GM12878 (cell line): ENCODE results near the gene SCYGR5. TPM values are rescaled to one million over a fixed set of nuclear protein-coding genes. Genes with fewer than 3 reads are reported as not detected.

Source experiments
- ATAC-seq: fragments of 200-7000 bp; cut with Tn5 transposase; 3 replicates; pipeline ENCODE4 v1.9.1; 2020; ENCODE audit warnings: mild to moderate bottlenecking, moderate library complexity
- BruUV-seq: library from RNA; stranded (reverse); fragments of 400-500 nt; replicated peaks from 2 replicates; lab custom pipeline; 2021; lab: Mats Ljungman, UMichigan
- CTCF ChIA-PET: fragments of 300-600 bp; sonication (Branson Sonifier 250); formaldehyde crosslinking; extraction: SDS; loops from one replicate; lab custom pipeline; 2021; ENCODE audit warnings: inconsistent platforms; lab: Yijun Ruan, JAX
- POLR2A ChIA-PET: fragments of 350-600 bp; formaldehyde crosslinking; extraction: SDS; loops from one replicate; lab custom pipeline; 2021; ENCODE audit warnings: inconsistent platforms; lab: Charles Lee
- RAD21 ChIA-PET: fragments of 300-600 bp; sonication (Branson Sonifier 250); formaldehyde crosslinking; loops from one replicate; lab custom pipeline; 2023; ENCODE audit warnings: antibody characterized with exemption; ENCODE audit not compliant: unreplicated experiment; lab: Charles Lee
- SMC1A ChIA-PET: fragments of 300-600 bp; sonication (Branson Sonifier 250); formaldehyde crosslinking; loops from one replicate; lab custom pipeline; 2023; ENCODE audit not compliant: unreplicated experiment, uncharacterized antibody; lab: Charles Lee
- DNase-seq: peaks from one replicate; pipeline ENCODE4 v3.0.0-alpha.2; 2011; ENCODE audit warnings: low read depth, low spot score
- FAIRE-seq: peaks from 3 replicates; lab custom pipeline; 2011; peaks lifted over from hg19 to GRCh38; lab: Jason Lieb, UNC
- H2AFZ ChIP-seq: 2 replicates; pipeline ENCODE4 v1.6.0; 2011; ENCODE audit warnings: low read depth, low read length, control low read depth; ENCODE audit not compliant: control insufficient read depth
- H3K27ac ChIP-seq: 2 replicates; pipeline ENCODE4 v1.5.1; 2011; ENCODE audit warnings: control low read depth; ENCODE audit not compliant: control insufficient read depth, insufficient read depth
- H3K27me3 ChIP-seq, 2 experiments: replicated peaks in 1 of 2; 2 replicates each; pipeline versions ENCODE4 v1.6.0 to v1.6.1; 2011; ENCODE audit warnings: low read length in 1 of 2; ENCODE audit not compliant: control insufficient read depth in 2 of 2, insufficient read depth in 2 of 2
- H3K36me3 ChIP-seq, 2 experiments: 2 replicates each; pipeline ENCODE4 v1.5.1; 2011; ENCODE audit warnings: low read length in 1 of 2; ENCODE audit not compliant: control insufficient read depth in 2 of 2, insufficient read depth in 2 of 2
- H3K4me1 ChIP-seq: 2 replicates; pipeline ENCODE4 v1.6.1; 2011; ENCODE audit warnings: mild to moderate bottlenecking, low read length, moderate library complexity, mixed read lengths; ENCODE audit not compliant: control insufficient read depth, insufficient read depth
- H3K4me2 ChIP-seq: 2 replicates; pipeline ENCODE4 v1.6.0; 2011; ENCODE audit warnings: control low read depth; ENCODE audit not compliant: control insufficient read depth, insufficient read depth
- H3K4me3 ChIP-seq: fragments of 200-600 bp; sonication (generic); 2 replicates; pipeline ENCODE4 v1.5.1; 2016
- H3K79me2 ChIP-seq: 2 replicates; pipeline ENCODE4 v1.6.0; 2011; ENCODE audit warnings: low read length; ENCODE audit not compliant: control insufficient read depth, insufficient read depth
- H3K9ac ChIP-seq: 2 replicates; pipeline ENCODE4 v1.8.0; 2011; ENCODE audit warnings: low read length, control low read depth, mixed read lengths; ENCODE audit not compliant: control insufficient read depth, insufficient read depth
- H3K9me3 ChIP-seq: replicated peaks from 3 replicates; pipeline ENCODE4 v1.5.1; 2011; ENCODE audit warnings: mild to moderate bottlenecking, low read length; ENCODE audit not compliant: control insufficient read depth, insufficient read depth
- H4K20me1 ChIP-seq: 2 replicates; pipeline ENCODE4 v1.6.0; 2011; ENCODE audit not compliant: control insufficient read depth, insufficient read depth
- CHD4 ChIP-seq: fragments of 200-600 bp; sonication (generic); IDR thresholded peaks from 2 replicates; pipeline ENCODE4 v1.6.1; 2016; ENCODE audit warnings: mild to moderate bottlenecking
- FOXM1 ChIP-seq: IDR thresholded peaks from 2 replicates; pipeline ENCODE4 v1.6.1; 2012; ENCODE audit warnings: low read depth, mild to moderate bottlenecking, inconsistent platforms, low read length, moderate library complexity
- HCFC1 ChIP-seq: fragments of 150-350 bp; IDR thresholded peaks from 2 replicates; pipeline ENCODE4 v1.6.1; 2014; ENCODE audit warnings: low read length
- IRF5 ChIP-seq: fragments of 450-650 bp; IDR thresholded peaks from 2 replicates; pipeline ENCODE4 v1.6.1; 2017; ENCODE audit warnings: borderline replicate concordance
- PKNOX1 ChIP-seq: fragments of 450-650 bp; IDR thresholded peaks from 2 replicates; pipeline ENCODE4 v1.6.1; 2016; ENCODE audit warnings: mild to moderate bottlenecking
- RUNX3 ChIP-seq: IDR thresholded peaks from 2 replicates; pipeline ENCODE4 v1.6.1; 2012; ENCODE audit warnings: low read length, inconsistent platforms
- SMAD1 ChIP-seq: fragments of 450-650 bp; IDR thresholded peaks from 2 replicates; pipeline ENCODE4 v1.6.1; 2018; ENCODE audit warnings: mild to moderate bottlenecking, low read depth; ENCODE audit not compliant: partially characterized antibody
- TCF12 ChIP-seq: IDR thresholded peaks from 2 replicates; pipeline ENCODE4 v1.6.1; 2011; ENCODE audit warnings: low read depth, mild to moderate bottlenecking, low read length
- YBX1 ChIP-seq: fragments of 450-650 bp; IDR thresholded peaks from 2 replicates; pipeline ENCODE4 v1.6.1; 2016; ENCODE audit warnings: antibody characterized with exemption
- ZNF217 ChIP-seq: fragments of 450-650 bp; IDR thresholded peaks from 2 replicates; pipeline ENCODE4 v1.6.1; 2017; ENCODE audit warnings: antibody characterized with exemption, mild to moderate bottlenecking
- WGBS: methylation state at CpG from one replicate; pipeline ENCODE4 v1.1.6; 2016; ENCODE audit warnings: low lambda C conversion rate; ENCODE audit not compliant: insufficient replicate concordance, insufficient coverage; ENCODE audit errors: missing lambda C conversion rate; 5-methylcytosine and 5-hydroxymethylcytosine counted together
- in situ Hi-C: fragments of 300-500 bp; cut with MboI; formaldehyde crosslinking; loops from 9 replicates; pipeline ENCODE4 v1.14.3; 2018; ENCODE audit warnings: mixed read lengths
- intact Hi-C: fragments of 100-400 bp; cut with micrococcal nuclease; formaldehyde crosslinking; loops from one replicate; pipeline ENCODE4 v1.14.2; 2022; ENCODE audit not compliant: unreplicated experiment
- polyA plus RNA-seq, 11 experiments: library from polyadenylated mRNA; depleted of rRNA in 4 of 11; unstranded in 6 of 11; stranded (reverse) in 5 of 11; fragments of >200 nt; fragmentation: Nextera tagmentation in 4 of 11; fragmentation: Illumina TruSeq in 1 of 11; extraction: Ambion mirVana in 4 of 11; extraction: Trizol in 1 of 11; gene quantifications; 1 replicate in 1 of 11; 2 replicates in 10 of 11; pipeline versions ENCODE4 v1.2.1 to v1.2.3, GENCODE V29; 2011 to 2016; ENCODE audit warnings: inconsistent platforms in 2 of 11, missing spikeins in 2 of 11, low read depth in 1 of 11
- total RNA-seq, 4 experiments: library from RNA; depleted of rRNA in 3 of 4; stranded (reverse); fragments of >200 nt in 3 of 4; fragmentation: Illumina TruSeq in 1 of 4; extraction: Trizol in 1 of 4; gene quantifications; 2 replicates each; pipeline versions ENCODE4 v1.2.1 to v1.2.3, GENCODE V29; 2013 to 2021

The SCYGR5 gene
- total and polyA plus RNA-seq, 10 of the 15 experiments (the other 5 are each of a cell fraction or from before 2014, with no cell fraction given): not detected

- no TSS peak for BruUV-seq
- POLR2A ChIA-PET: no interaction called here
These were observed 41.2 kb upstream of the SCYGR5 start for GRCh38 chr2:227625420-227625819.

GRCh38 chr2:227626580-227627151, 39.9 kb upstream of the SCYGR5 start:
- Histone ChIP-seq H3K79me2 (no peaks in the 10 kb centered on the region), H3K9ac (no peak overlapping the region), H4K20me1 (no peaks in the 10 kb centered on the region), H2AFZ (no peak overlapping the region), H3K4me1 (no peaks in the 10 kb centered on the region), H3K36me3 (no peaks in the 10 kb centered on the region), H3K9me3 (no peaks in the 10 kb centered on the region), H3K27me3 (no peaks in the 10 kb centered on the region), H3K27ac (no peak overlapping the region), H3K4me3 (no peak overlapping the region), H3K4me2 (no peak overlapping the region)
- no peak for DNase-seq
- ATAC-seq: no peak; the same call in 2 of the 3 replicates
- in situ Hi-C loops (no loop called here), intact Hi-C loops (no loop called here)
- ChIA-PET CTCF (interaction anchor here (1.0 to 1.6 kb wide), 2 partner anchors 221 to 234 kb away, joined by 3 to 4 read pairs; no protein-coding TSS in a partner anchor), POLR2A (interaction anchor here (0.5 kb wide), 1 partner anchor 288 kb away, joined by 5 read pairs; no protein-coding TSS in a partner anchor), SMC1A (no interaction called here), RAD21 (no interaction called here)
- no peak for FAIRE-seq
- no TSS peak for BruUV-seq
- 86% methylated on average over 10 of the region's 10 CpGs for WGBS
- TF ChIP-seq RUNX3 (no peak), TCF12 (no peak), YBX1 (no peak), HCFC1 (no peak), CHD4 (no peak), PKNOX1 (no peak), IRF5 (no peak), ZNF217 (no peak)

More at GRCh38 chr2:227625420-227625819, 41.2 kb upstream of the SCYGR5 start:
- no peaks in the 10 kb centered on the region for H3K9me3 ChIP-seq
- no peak overlapping the region for H3K4me3 ChIP-seq
- TF ChIP-seq FOXM1: no peak
- TF ChIP-seq SMAD1: no peak
- ChIA-PET CTCF (interaction anchor here (1.6 kb wide), 1 partner anchor 219 kb away, joined by 4 read pairs; no protein-coding TSS in a partner anchor), RAD21 (interaction anchor here (0.5 kb wide), 1 partner anchor 222 kb away, joined by 3 read pairs; no protein-coding TSS in a partner anchor), SMC1A (no interaction called here)
- 36% methylated on average over 2 of the region's 2 CpGs for WGBS
- in situ Hi-C loops (no loop called here), intact Hi-C loops (no loop called here)
- no peaks in the 10 kb centered on the region for H3K79me2 ChIP-seq
- H3K36me3 ChIP-seq: no peaks in the 10 kb centered on the region
- H3K4me1 ChIP-seq: no peaks in the 10 kb centered on the region
- FAIRE-seq (no peak), ATAC-seq (no peak), DNase-seq (no peak)
- no peak overlapping the region for H3K4me2 ChIP-seq
- no peaks in the 10 kb centered on the region for H4K20me1 ChIP-seq
- no peak overlapping the region for H3K27ac ChIP-seq
- H2AFZ ChIP-seq: no peak overlapping the region
- no peaks in the 10 kb centered on the region for H3K27me3 ChIP-seq
- H3K9ac ChIP-seq: no peak overlapping the region
